COR-L47 (cell line): ENCODE results near the gene EHD1.

ENCODE experiments used
- DNase-seq: peaks from one replicate; lab custom pipeline; 2025; lab: John Stamatoyannopoulos, UW

Gene EHD1

GRCh38 chr11:64909653-64910343, 31.4 kb upstream of the EHD1 start:
- no peak for DNase-seq

- no peak for DNase-seq
Observed at GRCh38 chr11:64908766-64909165, 30.3 kb upstream of the EHD1 start.

GRCh38 chr11:64906314-64906635, 27.9 kb upstream of the EHD1 start:
- no peak for DNase-seq

GRCh38 chr11:64905516-64906313, 27.3 kb upstream of the EHD1 start:
- DNase-seq: no peak

GRCh38 chr11:64903291-64903833, 24.9 kb upstream of the EHD1 start:
- DNase-seq: no peak

GRCh38 chr11:64902102-64902900, 23.9 kb upstream of the EHD1 start:
- DNase-seq: no peak

GRCh38 chr11:64900774-64901173, 22.4 kb upstream of the EHD1 start:
- no peak for DNase-seq

- no peak for DNase-seq
Observed at GRCh38 chr11:64900263-64900678, 21.9 kb upstream of the EHD1 start.

- no peak for DNase-seq
Observed at GRCh38 chr11:64898541-64898940, 20.1 kb upstream of the EHD1 start.

GRCh38 chr11:64898076-64898445, 19.6 kb upstream of the EHD1 start:
- DNase-seq: no peak

- DNase-seq: no peak
Observed at GRCh38 chr11:64897381-64898075, 19.1 kb upstream of the EHD1 start.

- no peak for DNase-seq
Observed at GRCh38 chr11:64896448-64897022, 18.1 kb upstream of the EHD1 start.

GRCh38 chr11:64894812-64895452, 16.5 kb upstream of the EHD1 start:
- no peak for DNase-seq

GRCh38 chr11:64894070-64894811, 15.8 kb upstream of the EHD1 start:
- peak; percentile 6 for DNase-seq

GRCh38 chr11:64893194-64894069, 15.0 kb upstream of the EHD1 start:
- DNase-seq: no peak

- DNase-seq: no peak
Observed at GRCh38 chr11:64892838-64893193, 14.4 kb upstream of the EHD1 start.

- DNase-seq: no peak
Observed at GRCh38 chr11:64892411-64892831, 14.0 kb upstream of the EHD1 start.

- DNase-seq: no peak
Observed at GRCh38 chr11:64891880-64892279, 13.5 kb upstream of the EHD1 start.

GRCh38 chr11:64891215-64891848, 12.9 kb upstream of the EHD1 start:
- DNase-seq: no peak
